HFFc6 (cell line): ENCODE measurements around the gene CTDNEP1. TPM values are rescaled to one million over a fixed set of nuclear protein-coding genes. Genes with fewer than 3 reads are reported as not detected.

Experiments
- DNase-seq: peaks from one replicate; pipeline ENCODE4 v3.0.0-alpha.2; 2018
- H3K27ac Mint-ChIP-seq: 2 replicates; pipeline ENCODE4 v1.8.0; 2020; ENCODE audit warnings: mild to moderate bottlenecking, mixed read lengths
- H3K27me3 Mint-ChIP-seq: 2 replicates; pipeline ENCODE4 v1.8.0; 2021; ENCODE audit warnings: mild to moderate bottlenecking, moderate library complexity, mixed read lengths; ENCODE audit not compliant: insufficient read depth
- H3K36me3 Mint-ChIP-seq: 2 replicates; pipeline ENCODE4 v1.8.0; 2021; ENCODE audit warnings: low read depth, mixed read lengths
- H3K4me1 Mint-ChIP-seq: 2 replicates; pipeline ENCODE4 v1.8.0; 2020; ENCODE audit warnings: low read depth, mixed read lengths
- H3K4me3 Mint-ChIP-seq: 2 replicates; pipeline ENCODE4 v1.8.0; 2020; ENCODE audit warnings: mild to moderate bottlenecking, moderate library complexity, mixed read lengths
- H3K9me3 Mint-ChIP-seq: 2 replicates; pipeline ENCODE4 v1.8.0; 2020; ENCODE audit warnings: mild to moderate bottlenecking, mixed read lengths
- total RNA-seq, 6 experiments: library from RNA; stranded (reverse); fragmentation: NEBNext Ultra II Directional; extraction: Animal tissue kit (Norgen Biotek cat#: 25700); gene quantifications; 2 replicates in 1 of 6; 3 replicates in 5 of 6; pipeline ENCODE4 v1.2.3, GENCODE V29; 2021
- TF ChIP-seq, protein P1 (sequence below): fragments of 200-600 bp; sonication (generic); IDR thresholded peaks from 2 replicates; pipeline ENCODE4 v1.5.0; 2021; ENCODE audit warnings: antibody characterized with exemption, mild to moderate bottlenecking

CTDNEP1 gene
- total RNA-seq, 6 experiments from 2014 or later, result 127 to 168 (median 146) TPM

GRCh38 chr17:7266784-7267183 lies 15.2 kb upstream of the CTDNEP1 start:
- TF ChIP-seq, protein P1, sequence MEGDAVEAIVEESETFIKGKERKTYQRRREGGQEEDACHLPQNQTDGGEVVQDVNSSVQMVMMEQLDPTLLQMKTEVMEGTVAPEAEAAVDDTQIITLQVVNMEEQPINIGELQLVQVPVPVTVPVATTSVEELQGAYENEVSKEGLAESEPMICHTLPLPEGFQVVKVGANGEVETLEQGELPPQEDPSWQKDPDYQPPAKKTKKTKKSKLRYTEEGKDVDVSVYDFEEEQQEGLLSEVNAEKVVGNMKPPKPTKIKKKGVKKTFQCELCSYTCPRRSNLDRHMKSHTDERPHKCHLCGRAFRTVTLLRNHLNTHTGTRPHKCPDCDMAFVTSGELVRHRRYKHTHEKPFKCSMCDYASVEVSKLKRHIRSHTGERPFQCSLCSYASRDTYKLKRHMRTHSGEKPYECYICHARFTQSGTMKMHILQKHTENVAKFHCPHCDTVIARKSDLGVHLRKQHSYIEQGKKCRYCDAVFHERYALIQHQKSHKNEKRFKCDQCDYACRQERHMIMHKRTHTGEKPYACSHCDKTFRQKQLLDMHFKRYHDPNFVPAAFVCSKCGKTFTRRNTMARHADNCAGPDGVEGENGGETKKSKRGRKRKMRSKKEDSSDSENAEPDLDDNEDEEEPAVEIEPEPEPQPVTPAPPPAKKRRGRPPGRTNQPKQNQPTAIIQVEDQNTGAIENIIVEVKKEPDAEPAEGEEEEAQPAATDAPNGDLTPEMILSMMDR, result no peak
- Mint-ChIP-seq H3K4me3 (peak overlapping the region; percentile 45; the same call in 1 of the 2 replicates), H3K36me3 (peaks cover 5% of the 10 kb centered on the region), H3K9me3 (peaks cover 4% of the 10 kb centered on the region), H3K27ac (peak overlapping the region; percentile 86), H3K4me1 (peaks cover 38% of the 10 kb centered on the region), H3K27me3 (peaks cover 12% of the 10 kb centered on the region)
- peak; percentile 8 for DNase-seq

GRCh38 chr17:7263801-7264078 lies 12.2 kb upstream of the CTDNEP1 start:
- Mint-ChIP-seq H3K9me3 (peaks cover 4% of the 10 kb centered on the region), H3K27me3 (peaks cover 10% of the 10 kb centered on the region), H3K36me3 (peaks cover 5% of the 10 kb centered on the region), H3K27ac (no peak overlapping the region), H3K4me3 (peak overlapping the region; percentile 78; the same call in 1 of the 2 replicates), H3K4me1 (peaks cover 32% of the 10 kb centered on the region)
- TF ChIP-seq, protein P1, result no peak
- DNase-seq, result no peak

DNA sequence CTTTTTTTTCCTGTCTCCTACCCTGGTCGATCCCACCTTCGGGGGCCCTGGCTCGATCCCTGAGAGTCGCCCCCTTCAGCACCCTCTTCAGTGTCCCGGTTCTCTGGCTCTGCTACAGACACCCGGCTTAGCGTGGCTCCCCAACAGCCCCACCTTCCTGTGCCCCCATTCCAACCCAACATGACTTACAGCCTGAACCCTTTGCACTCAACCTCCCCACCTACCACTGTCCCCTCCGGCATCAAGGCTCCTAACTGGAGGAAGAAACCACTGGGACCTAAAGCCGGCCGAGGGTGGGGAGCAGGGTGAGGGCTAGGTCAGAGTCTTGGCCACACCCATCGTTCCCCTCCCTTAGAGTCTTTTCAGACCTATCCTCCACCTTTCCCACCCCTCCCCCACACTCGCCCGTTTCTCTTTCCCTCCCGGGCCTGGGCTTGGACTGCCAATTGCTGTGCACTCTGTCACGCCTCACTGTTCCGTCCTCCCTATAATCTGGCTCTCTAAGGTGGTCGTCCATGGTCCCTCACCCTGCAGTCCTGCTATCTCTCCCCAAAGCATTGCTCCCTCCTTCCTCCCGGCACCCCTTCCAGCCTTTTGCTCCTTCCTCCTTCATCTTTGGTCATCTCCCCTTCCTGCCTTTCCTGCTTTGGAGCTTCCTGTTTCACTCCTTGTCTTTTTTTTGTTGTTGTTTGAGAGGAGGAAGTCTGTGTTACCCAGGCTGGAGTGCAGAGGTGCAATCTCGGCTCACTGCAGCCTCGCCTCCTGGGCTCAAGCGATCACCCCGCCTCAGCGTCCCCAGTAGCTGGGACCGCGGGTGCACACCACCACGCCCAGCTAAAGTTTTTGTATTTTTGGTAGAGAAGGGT lies 11.6 kb upstream of the CTDNEP1 start:
- peak overlapping the region; percentile 30 for H3K27ac Mint-ChIP-seq
- H3K27me3 Mint-ChIP-seq, result peaks cover 10% of the 10 kb centered on the region
- H3K4me3 Mint-ChIP-seq, result peak overlapping the region; percentile 78
- peaks cover 32% of the 10 kb centered on the region for H3K4me1 Mint-ChIP-seq
- TF ChIP-seq, protein P1, result no peak
- DNase-seq, result no peak
- H3K36me3 Mint-ChIP-seq, result peaks cover 5% of the 10 kb centered on the region
- H3K9me3 Mint-ChIP-seq, result peaks cover 4% of the 10 kb centered on the region

- DNase-seq, result no peak
- Mint-ChIP-seq H3K4me1 (peaks cover 32% of the 10 kb centered on the region), H3K27me3 (peaks cover 10% of the 10 kb centered on the region), H3K36me3 (peaks cover 5% of the 10 kb centered on the region), H3K9me3 (peaks cover 4% of the 10 kb centered on the region), H3K4me3 (peak within 1 kb of the TSS; percentile 78), H3K27ac (peak within 1 kb of the TSS; percentile 30)
- TF ChIP-seq, protein P1, result no peak
Observed at GRCh38 chr17:7262192-7262934, 10.8 kb upstream of the CTDNEP1 start, which contains the start of gene CLDN7. CLDN7 (minus strand) TSS chr17:7262478; CDS start chr17:7262043, 435 bp downstream.

- H3K27me3 Mint-ChIP-seq, result peaks cover 8% of the 10 kb centered on the region
- no peak overlapping the region for H3K27ac Mint-ChIP-seq
- peaks cover 9% of the 10 kb centered on the region for H3K36me3 Mint-ChIP-seq
- no peak for DNase-seq
- TF ChIP-seq, protein P1, result no peak
- peak overlapping the region; percentile 45 for H3K4me3 Mint-ChIP-seq
- peaks cover 1% of the 10 kb centered on the region for H3K9me3 Mint-ChIP-seq
- H3K4me1 Mint-ChIP-seq, result peaks cover 27% of the 10 kb centered on the region
Observed at GRCh38 chr17:7261379-7262191, 10.1 kb upstream of the CTDNEP1 start.
